Gastrocnemius medialis (tissue), 4 donors: ENCODE measurements around the gene FNDC3B. TPM values are rescaled to one million over a fixed set of nuclear protein-coding genes. Genes with fewer than 3 reads are reported as not detected.

Experiments
- ATAC-seq, 2 donors: fragments of 150-250 bp; one replicate each; pipeline ENCODE4 v1.9.1; 2016
- DNase-seq, 2 donors: peaks; one replicate each; pipeline ENCODE4 v3.0.0-alpha.2; 2019
- H3K27ac ChIP-seq, 4 donors: fragments of 200-600 bp; sonication (generic); 1 replicate in 1 of 4; 2 replicates in 3 of 4; pipeline ENCODE4 v1.5.1; 2016 to 2018; ENCODE audit warnings: mild to moderate bottlenecking in 2 of 4, moderate library complexity in 1 of 4
- H3K27me3 ChIP-seq, 3 donors: fragments of 200-600 bp; sonication (generic) in 2 of 3; 1 replicate in 1 of 3; 2 replicates in 2 of 3; pipeline versions ENCODE4 v1.5.1 to v1.6.0; 2016 to 2019; ENCODE audit warnings: mild to moderate bottlenecking in 1 of 3, moderate library complexity in 1 of 3
- H3K36me3 ChIP-seq, 2 donors: fragments of 200-600 bp; sonication (generic) in 1 of 2; one replicate each; pipeline ENCODE4 v1.5.1; 2017 to 2018
- H3K4me1 ChIP-seq, 2 donors: fragments of 200-600 bp; sonication (generic) in 1 of 2; one replicate each; pipeline ENCODE4 v1.5.1; 2016 to 2017; ENCODE audit warnings: mild to moderate bottlenecking in 2 of 2
- H3K4me3 ChIP-seq, 4 donors: fragments of 200-600 bp; sonication (generic) in 3 of 4; 1 replicate in 1 of 4; 2 replicates in 3 of 4; pipeline ENCODE4 v1.5.1; 2016 to 2019; ENCODE audit warnings: mild to moderate bottlenecking in 2 of 4
- H3K9me3 ChIP-seq, 3 donors: fragments of 200-600 bp; sonication (generic) in 2 of 3; 1 replicate in 1 of 3; 2 replicates in 2 of 3; pipeline ENCODE4 v1.5.1; 2016 to 2019
- POLR2A ChIP-seq, 2 donors: fragments of 450-650 bp; IDR thresholded peaks; one replicate each; pipeline ENCODE4 v1.6.1; 2017; ENCODE audit warnings: antibody characterized with exemption in 2 of 2, mild to moderate bottlenecking in 2 of 2, moderate library complexity in 2 of 2
- in situ Hi-C, 4 donors: fragments of 200-750 bp; cut with MboI; loops; one replicate each; pipeline versions ENCODE4 v1.15.0 to v1.8.0; 2017; ENCODE audit warnings: low sequenced_read_pairs in 4 of 4
- intact Hi-C: fragments of 100-400 bp; cut with DNase I; formaldehyde crosslinking; loops from one replicate; pipeline ENCODE4 v1.15.1; 2023; ENCODE audit warnings: low total_unique reads
- total RNA-seq, 4 donors: library from RNA; depleted of rRNA; stranded (reverse); fragments of >200 nt; gene quantifications; one replicate each; pipeline versions ENCODE4 v1.1.0 to v1.2.3, GENCODE V29; 2016
- TF ChIP-seq, protein P1 (sequence below), 5 experiments: fragments of 450-650 bp in 3 of 5; fragments of 200-600 bp in 2 of 5; sonication (generic) in 2 of 5; IDR thresholded peaks in 4 of 5; conservative IDR thresholded peaks in 1 of 5; 1 replicate in 4 of 5; 2 replicates in 1 of 5; pipeline ENCODE4 v1.5.1; 2016 to 2019; ENCODE audit warnings: antibody characterized with exemption in 5 of 5, mild to moderate bottlenecking in 3 of 5, moderate library complexity in 3 of 5

FNDC3B gene
- total RNA-seq, 4 donors from 2014 or later: 42.5 to 110 (median 74.2) TPM

DNA sequence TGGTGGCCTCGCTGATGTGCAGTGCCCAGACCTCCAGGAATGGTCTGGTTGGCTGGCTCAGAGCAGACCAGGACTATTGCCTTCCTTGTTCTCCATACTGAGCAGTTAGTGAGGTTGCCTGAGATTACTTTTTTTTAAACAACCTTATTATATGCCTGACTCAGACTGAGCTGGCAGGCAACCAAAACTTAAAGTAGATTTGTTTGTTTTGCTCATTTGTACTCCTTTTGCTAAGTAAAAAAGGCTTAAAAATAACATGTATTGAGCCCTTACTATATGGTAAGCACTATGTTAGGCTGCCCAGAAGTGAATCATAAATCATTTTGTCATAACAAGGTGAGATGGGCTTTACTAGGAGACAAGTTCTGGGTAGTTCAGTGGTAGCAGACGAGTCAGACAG lies 316.5 kb downstream of the FNDC3B start:
- no peak overlapping the region for H3K4me3 ChIP-seq
- no peaks in the 10 kb centered on the region for H3K9me3 ChIP-seq
- peak overlapping the region; percentile 1 to 23 (median 10) for H3K27ac ChIP-seq
- DNase-seq: no peak
- no peak for TF ChIP-seq POLR2A (IDR thresholded peaks at IDR 0.05)
- TF ChIP-seq, protein P1, sequence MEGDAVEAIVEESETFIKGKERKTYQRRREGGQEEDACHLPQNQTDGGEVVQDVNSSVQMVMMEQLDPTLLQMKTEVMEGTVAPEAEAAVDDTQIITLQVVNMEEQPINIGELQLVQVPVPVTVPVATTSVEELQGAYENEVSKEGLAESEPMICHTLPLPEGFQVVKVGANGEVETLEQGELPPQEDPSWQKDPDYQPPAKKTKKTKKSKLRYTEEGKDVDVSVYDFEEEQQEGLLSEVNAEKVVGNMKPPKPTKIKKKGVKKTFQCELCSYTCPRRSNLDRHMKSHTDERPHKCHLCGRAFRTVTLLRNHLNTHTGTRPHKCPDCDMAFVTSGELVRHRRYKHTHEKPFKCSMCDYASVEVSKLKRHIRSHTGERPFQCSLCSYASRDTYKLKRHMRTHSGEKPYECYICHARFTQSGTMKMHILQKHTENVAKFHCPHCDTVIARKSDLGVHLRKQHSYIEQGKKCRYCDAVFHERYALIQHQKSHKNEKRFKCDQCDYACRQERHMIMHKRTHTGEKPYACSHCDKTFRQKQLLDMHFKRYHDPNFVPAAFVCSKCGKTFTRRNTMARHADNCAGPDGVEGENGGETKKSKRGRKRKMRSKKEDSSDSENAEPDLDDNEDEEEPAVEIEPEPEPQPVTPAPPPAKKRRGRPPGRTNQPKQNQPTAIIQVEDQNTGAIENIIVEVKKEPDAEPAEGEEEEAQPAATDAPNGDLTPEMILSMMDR (IDR thresholded peaks at IDR 0.05 in 4 of 5, conservative IDR thresholded peaks at IDR 0.05 in 1 of 5): no peak
- peak; percentile 45 to 67 for ATAC-seq
- peaks cover 0 to 24% of the 10 kb centered on the region in 2 donors for H3K36me3 ChIP-seq
- in situ Hi-C loops: loop anchor here in 1 of 4 donors (10.0 kb wide), 1 partner anchor 119 kb away; no protein-coding TSS in a partner anchor
- H3K4me1 ChIP-seq: peaks cover 38 to 52% of the 10 kb centered on the region in 2 donors
- intact Hi-C loops: loop anchor here (5.0 kb wide), 1 partner anchor 34 kb away; no protein-coding TSS in a partner anchor
- no peaks in the 10 kb centered on the region for H3K27me3 ChIP-seq

DNA sequence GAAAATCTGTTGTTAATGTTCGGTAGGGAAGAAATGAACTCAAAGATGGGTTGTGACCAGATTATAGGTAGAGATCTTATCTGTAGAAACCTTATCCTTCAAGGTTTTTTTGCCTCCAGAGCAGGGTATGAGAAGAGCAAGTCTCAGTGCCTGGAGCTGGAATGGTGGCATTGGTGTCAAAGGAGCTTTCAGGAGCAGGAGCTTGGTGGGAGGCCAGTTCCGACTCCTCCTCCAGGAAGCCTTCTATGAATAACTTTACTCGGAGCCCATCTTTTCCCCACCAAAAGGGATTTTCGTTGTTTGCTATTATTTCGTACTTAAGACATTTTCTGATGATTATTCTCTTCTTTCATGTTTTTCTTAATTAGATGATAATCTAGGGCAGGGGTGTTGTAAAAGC lies 317.0 kb downstream of the FNDC3B start:
- Histone ChIP-seq H3K36me3 (peaks cover 0 to 18% of the 10 kb centered on the region in 2 donors), H3K4me1 (peaks cover 38 to 53% of the 10 kb centered on the region in 2 donors), H3K4me3 (no peak overlapping the region), H3K27ac (peak overlapping the region; percentile 1 to 23 (median 16)), H3K27me3 (no peaks in the 10 kb centered on the region), H3K9me3 (no peaks in the 10 kb centered on the region)
- DNase-seq (no peak), ATAC-seq (no peak)
- intact Hi-C loops (loop anchor here (5.0 kb wide), 1 partner anchor 34 kb away; no protein-coding TSS in a partner anchor), in situ Hi-C loops (loop anchor here in 1 of 4 donors (10.0 kb wide), 1 partner anchor 118 kb away; no protein-coding TSS in a partner anchor)
- TF ChIP-seq, protein P1 (IDR thresholded peaks at IDR 0.05 in 4 of 5, conservative IDR thresholded peaks at IDR 0.05 in 1 of 5): no peak
- no peak for TF ChIP-seq POLR2A (IDR thresholded peaks at IDR 0.05)

DNA sequence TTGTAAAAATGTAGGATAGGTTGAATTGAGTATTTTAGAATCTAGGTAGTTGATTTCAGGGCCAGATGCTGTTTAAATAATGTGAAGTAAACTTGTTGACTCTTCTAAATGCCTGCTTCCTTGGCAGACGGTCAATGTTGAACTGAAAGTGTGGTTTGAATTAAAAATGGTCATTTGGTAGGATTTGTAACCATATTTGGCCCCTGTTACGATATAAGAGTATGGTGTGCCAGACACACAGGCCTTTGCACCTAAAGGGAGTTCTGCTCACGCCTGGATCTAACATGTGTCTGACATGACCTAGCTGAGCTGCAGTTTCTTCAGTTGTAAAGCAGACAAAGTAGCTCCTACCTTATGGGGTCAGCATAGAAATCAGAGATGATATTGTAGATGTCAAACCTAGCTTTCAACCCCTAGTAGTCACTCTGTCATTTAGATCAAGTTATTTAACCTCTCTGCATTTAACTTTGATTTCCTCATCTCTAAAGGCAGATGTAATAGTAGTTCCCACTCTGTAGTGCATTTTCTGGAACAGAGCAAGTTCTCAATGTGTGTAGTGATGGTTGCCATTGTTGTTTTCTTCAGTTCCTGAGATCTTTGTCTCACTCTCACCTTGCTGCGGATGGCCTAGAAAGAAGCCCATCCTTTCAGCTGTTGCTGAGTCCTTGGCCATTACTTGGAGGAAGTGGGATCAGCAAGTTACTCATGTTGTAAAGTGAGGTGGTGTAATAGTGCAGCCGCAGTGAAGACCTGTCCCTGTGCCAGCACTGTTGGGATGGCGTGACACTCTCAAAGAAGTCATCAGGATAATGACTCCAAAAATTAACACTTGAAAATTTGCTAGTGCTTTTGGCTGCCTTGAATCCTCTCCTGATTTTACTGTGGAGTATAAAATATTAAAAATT lies 318.7 kb downstream of the FNDC3B start:
- intact Hi-C loops: loop anchor here (5.0 kb wide), 1 partner anchor 36 kb away; no protein-coding TSS in a partner anchor
- H3K9me3 ChIP-seq: no peaks in the 10 kb centered on the region
- no peaks in the 10 kb centered on the region for H3K27me3 ChIP-seq
- ATAC-seq (peak; percentile 63 to 80), DNase-seq (peak; percentile 11 to 59)
- TF ChIP-seq, protein P1 (IDR thresholded peaks at IDR 0.05 in 4 of 5, conservative IDR thresholded peaks at IDR 0.05 in 1 of 5): no peak
- TF ChIP-seq POLR2A (IDR thresholded peaks at IDR 0.05): no peak
- H3K4me3 ChIP-seq: no peak overlapping the region
- H3K36me3 ChIP-seq: peaks cover 0 to 16% of the 10 kb centered on the region in 2 donors
- in situ Hi-C loops: loop anchor here in 1 of 4 donors (10.0 kb wide), 1 partner anchor 117 kb away; no protein-coding TSS in a partner anchor
- H3K4me1 ChIP-seq: peaks cover 47 to 67% of the 10 kb centered on the region in 2 donors
- H3K27ac ChIP-seq: peak overlapping the region; percentile 22 to 61 (median 48)

DNA sequence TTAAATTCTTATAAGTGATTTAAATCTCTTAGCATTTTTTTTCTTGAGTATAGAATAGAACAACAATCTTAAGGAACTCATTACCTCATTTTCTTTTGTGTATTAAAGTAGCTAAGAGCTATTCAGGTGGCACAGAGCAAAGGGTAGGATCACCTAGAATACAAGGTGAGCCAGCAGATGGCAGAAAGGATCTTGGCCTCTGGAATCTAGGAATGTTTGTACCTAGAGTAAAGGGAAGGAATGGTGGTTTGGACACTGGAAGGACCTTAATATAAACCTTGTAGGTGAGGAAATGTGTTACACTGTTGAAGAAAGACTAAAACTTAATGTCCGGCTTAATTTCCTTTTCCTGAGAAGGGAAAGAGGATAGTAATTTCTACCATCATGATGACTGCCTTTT lies 319.9 kb downstream of the FNDC3B start:
- ATAC-seq (no peak), DNase-seq (no peak)
- Histone ChIP-seq H3K9me3 (no peaks in the 10 kb centered on the region), H3K4me3 (no peak overlapping the region), H3K27me3 (no peaks in the 10 kb centered on the region), H3K27ac (no peak overlapping the region), H3K36me3 (peaks cover 0 to 18% of the 10 kb centered on the region in 2 donors), H3K4me1 (peaks cover 59 to 70% of the 10 kb centered on the region in 2 donors)
- TF ChIP-seq, protein P1 (IDR thresholded peaks at IDR 0.05 in 4 of 5, conservative IDR thresholded peaks at IDR 0.05 in 1 of 5): no peak
- no peak for TF ChIP-seq POLR2A (IDR thresholded peaks at IDR 0.05)
- intact Hi-C loops (loop anchor here (5.0 kb wide), 1 partner anchor 37 kb away; no protein-coding TSS in a partner anchor), in situ Hi-C loops (loop anchor here in 1 of 4 donors (10.0 kb wide), 1 partner anchor 116 kb away; no protein-coding TSS in a partner anchor)
